ENCODE data around the gene IL13.
"Not testable (repeated sequence)": the region's sequence is repeated elsewhere in the genome, so short reads cannot be mapped to it uniquely, and the experiment has no call there.

IL13 gene

DNA sequence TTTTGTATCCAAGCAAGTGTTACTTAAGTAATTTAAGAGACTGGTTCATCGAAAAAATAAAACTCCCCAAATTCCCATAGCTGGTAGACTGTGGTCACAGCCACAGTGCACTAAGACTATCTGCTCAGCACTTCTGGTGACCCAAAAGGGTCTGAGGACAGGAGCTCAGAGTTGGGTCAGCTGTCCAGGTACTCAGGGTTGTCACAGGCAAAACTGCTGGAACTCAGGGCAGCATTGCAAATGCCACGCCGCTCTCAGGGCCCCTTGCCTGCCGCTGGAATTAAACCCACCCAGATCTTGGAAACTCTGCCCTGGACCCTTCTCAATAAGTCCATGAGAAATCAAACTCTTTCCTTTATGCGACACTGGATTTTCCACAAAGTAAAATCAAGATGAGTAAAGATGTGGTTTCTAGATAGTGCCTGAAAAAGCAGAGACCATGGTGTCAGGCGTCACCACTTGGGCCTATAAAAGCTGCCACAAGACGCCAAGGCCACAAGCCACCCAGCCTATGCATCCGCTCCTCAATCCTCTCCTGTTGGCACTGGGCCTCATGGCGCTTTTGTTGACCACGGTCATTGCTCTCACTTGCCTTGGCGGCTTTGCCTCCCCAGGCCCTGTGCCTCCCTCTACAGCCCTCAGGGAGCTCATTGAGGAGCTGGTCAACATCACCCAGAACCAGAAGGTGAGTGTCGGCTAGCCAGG is at the start of gene IL13:
TSS of gene IL13 (plus strand) at position 498 of the 705 bp plus-strand sequence. CDS start at position 512, 14 bp downstream.
- no peak for DNase-seq

DNA sequence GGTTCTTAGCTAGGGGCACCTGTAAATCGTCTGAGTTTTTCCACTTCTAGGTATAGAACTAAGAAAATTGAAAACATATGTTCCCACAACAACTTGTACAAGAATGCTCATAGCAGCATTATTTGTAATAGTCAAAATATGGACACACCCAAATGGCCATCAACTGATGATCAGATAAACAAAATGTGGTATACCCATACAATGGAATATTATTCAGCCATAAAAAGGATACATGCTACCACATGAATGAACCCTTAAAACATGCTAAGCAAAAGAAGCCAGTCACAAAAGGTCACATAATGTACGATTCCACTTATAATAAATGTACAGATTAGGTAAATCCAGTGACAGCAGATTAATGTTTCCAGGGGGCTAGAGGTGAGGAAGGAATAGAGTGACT is 46.0 kb upstream of the IL13 start:
- no peak for DNase-seq

DNA sequence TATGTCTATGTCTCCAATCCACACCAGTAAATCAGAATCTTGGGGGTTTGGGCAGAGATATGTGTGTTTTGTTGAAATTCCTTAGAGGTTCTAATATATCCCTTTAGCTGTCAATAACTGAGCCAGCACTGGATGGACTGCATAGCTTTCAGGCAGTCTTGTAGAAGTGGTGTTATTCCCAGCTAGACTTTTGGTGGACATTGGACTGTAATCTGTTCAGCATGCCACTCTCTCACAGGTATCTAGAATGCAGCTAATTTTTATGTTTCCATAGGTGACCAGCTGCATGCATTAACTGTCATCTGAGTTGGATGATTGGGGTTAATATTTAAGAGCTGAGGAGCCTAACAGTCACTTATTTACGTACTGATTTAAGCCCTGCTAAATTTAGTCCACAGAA is 45.1 kb upstream of the IL13 start:
- no peak for DNase-seq

DNA sequence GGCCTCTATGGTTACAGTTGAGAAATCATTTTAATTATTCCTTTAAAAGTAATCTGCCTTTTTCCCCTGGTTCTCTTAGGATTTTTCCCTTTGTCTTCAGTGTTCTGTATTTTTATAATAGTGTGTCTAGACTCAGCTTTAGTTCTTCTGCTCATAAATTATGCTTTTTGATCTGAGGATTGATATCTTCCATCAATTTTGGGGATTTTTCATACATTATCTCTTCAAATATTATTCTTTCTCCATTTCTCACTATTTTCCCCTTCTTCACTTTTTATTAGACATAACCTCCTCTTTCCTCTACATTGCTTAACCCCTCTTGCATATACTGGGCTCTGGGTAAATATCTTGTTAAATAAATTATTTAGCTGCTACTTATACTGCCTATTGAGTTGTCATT is 36.3 kb upstream of the IL13 start:
- no peak for DNase-seq

DNA sequence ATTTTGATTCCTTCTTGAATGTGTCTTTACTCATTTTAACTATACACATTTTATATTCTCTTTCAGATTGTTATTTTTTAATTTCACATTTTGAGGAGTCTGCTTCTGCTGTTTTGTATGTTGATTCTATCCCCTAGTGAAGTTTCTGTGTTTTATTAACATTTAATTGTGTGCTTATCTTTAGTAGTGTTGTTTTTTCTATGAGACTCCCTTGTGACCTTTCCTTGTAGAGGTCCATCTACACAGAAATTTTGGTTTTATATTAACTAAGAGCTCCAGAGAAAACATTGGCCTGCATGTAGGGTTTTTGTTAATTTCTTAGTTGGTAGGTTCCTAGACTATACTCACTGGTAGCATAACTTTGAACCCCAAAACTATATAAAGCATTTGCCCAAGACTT is 35.4 kb upstream of the IL13 start:
- no peak for DNase-seq

DNA sequence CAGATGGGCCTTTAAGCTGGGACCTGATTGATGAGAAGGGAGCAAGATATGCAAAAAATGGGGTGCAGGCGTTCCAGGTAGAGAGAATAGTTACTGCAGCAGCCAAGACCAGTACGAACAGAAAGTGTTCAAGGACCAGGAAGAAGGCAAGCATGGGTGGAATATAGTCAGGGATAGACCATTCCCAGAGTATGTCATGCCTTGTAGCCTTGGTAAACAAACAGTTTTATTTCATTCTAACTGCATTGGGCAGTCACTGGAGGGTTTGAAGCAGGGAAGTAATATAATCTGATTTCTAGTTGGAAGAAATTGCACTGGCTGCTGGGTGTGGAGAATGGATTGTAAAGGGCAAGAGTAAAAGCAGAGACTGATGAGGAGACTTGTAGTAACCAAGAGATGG is 30.5 kb upstream of the IL13 start:
- no peak for DNase-seq

DNA sequence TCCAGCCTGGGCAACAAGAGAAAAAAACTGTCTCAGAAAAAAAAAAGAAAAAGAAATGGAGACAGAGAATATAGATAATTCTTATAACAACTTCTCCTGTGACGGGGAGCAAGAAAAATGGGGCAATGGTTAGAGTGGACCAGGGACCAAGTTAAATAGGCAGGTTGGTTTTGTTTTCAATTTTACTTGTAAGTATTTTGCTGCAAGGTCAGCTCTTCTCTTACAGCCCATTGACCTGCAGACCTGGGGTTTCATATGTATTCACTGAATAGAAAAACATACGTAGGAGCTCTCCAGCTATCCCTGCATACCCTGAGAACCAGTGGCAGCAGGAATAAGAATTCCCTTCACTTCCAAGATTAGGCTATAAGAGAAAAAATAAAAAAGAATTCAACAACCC is 29.2 kb upstream of the IL13 start:
- DNase-seq, result no peak

DNA sequence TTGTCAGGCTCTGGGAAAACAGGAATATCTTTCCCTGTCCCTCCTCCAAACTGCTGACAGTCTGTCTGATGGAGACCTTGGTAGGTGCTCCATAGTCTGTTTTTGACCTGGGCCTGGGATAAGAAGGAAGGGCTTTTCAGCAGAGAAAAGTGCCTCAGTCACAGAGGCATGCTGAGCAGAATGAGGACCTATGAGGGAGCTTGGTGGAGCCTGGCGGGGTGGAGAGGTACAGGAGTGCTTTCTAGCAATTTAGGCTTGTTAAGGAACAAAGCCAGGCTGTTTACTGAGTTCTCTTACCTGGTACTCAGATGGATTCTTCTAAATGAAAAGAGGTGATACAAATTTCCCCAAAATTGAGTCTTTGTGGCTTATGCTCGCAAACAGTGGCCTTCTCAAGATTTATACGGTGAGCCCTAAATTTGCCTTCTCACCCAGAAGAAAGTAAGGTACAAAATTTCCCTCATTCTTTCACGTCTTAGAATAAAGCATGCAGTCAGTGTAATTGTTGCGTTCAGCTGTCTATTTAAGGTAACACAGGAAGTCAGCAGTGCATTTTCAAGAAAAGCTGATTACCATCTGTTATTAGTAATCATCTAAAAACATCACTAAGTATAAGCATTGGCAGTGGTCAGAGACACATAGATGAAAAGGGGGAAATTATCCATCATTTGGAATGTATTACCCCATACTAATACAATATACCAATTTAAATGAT is 28.6 kb upstream of the IL13 start:
- no peak for DNase-seq

DNA sequence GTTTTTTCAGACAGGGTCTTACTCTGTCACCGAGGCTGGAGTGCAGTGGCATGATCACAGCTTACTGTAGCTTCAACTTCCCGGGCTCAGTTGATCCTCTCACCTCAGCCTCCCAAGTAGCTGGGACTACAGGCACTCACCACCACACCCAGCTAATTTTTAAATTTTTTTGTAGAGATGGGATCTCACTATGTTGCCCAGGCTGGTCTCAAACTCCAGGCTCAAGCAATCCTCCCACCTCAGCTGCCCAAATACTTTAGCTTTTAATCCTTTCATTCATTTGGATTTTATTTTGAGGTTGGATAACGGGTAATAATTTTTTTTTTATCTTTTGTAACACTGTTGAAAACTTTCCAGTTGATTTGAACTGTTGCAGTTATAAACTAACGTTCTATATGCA is 24.4 kb upstream of the IL13 start:
- DNase-seq, result not testable (repeated sequence)

DNA sequence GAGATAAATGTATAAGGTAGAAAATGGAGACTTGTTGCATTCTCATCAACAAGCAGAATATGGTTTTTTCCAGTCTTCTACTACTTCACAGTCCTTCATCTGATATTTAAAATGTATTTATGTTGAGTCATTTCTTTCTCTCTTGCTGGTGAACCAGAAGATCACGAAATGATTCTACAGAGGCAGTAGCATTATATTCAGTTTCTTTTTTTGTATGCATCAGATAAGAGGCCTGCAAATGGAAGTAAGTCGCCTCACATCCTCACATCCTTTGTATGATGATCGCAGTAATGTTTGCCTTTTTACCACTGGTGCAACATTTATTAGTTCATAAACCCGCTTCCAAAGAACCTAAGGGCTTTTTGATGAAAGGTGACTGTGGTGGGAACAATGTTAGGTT is 22.1 kb upstream of the IL13 start:
- no peak for DNase-seq

DNA sequence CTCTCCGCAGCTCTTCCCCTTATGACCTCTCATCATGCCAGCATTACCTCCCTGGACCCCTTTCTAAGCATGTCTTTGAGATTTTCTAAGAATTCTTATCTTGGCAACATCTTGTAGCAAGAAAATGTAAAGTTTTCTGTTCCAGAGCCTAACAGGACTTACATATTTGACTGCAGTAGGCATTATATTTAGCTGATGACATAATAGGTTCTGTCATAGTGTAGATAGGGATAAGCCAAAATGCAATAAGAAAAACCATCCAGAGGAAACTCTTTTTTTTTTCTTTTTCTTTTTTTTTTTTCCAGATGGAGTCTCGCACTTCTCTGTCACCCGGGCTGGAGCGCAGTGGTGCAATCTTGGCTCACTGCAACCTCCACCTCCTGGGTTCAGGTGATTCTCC is 20.7 kb upstream of the IL13 start:
- DNase-seq, result no peak

DNA sequence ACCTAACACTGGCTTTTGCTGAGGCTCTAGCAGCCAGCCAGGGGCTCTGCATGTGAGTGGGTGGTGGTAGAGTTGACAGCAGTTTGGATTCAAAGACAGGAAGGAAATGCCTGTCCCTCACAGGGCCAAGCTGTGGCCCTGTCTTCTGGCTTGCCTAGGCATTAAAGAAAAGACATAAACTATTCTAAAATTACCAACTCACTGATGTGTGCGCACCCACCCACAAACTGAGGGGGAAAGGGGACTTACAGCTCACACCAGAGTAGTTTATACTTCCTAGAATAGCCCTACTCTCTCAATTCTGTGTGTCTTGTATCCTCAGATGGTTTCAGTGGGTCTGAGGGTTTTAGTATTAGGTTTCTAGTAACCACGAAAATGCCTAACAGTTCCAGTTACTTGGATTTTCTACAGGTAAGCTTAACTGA is 18.3 kb upstream of the IL13 start:
- DNase-seq, result no peak

DNA sequence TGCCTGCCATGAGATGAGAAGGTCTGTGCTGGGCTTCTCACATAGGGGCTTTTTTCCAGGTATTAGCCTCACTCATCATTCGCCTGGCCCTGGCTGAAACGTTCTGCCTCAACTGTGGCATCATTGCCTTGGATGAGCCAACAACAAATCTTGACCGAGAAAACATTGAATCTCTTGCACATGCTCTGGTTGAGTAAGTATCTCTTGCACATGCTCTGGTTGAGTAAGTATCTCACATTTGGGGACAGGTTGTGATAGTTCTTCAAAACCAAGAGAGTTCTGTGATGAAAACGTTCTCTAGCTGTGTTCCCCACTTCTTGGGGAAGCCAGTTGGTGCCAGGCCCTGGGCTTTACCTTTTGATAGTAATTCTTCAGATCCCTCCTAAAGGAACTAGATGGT is 17.4 kb upstream of the IL13 start:
- no peak for DNase-seq

DNA sequence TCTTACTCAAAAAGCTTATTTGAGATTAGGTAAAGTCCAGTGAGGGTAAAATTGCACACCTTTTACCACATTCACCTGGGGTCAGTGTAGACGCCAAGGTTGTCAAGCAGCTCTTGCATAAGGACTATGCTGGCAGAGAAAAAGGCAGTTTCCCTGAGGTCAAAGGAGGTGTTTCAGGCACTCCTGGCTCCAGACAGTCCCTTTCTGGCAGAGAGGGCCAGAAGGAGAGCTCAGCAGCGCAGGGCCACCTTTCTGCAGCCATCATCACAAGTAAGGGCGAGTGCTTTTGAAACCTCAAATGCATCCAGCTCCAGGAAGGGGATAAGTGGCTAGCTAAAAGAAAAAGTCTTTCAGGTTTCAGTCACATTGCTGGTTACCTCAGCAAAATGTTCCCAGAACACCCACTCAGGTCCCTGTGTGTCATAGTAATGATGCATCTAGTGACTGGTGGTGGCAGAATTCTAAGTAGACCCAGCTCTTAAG is 16.7 kb upstream of the IL13 start:
- no peak for DNase-seq

DNA sequence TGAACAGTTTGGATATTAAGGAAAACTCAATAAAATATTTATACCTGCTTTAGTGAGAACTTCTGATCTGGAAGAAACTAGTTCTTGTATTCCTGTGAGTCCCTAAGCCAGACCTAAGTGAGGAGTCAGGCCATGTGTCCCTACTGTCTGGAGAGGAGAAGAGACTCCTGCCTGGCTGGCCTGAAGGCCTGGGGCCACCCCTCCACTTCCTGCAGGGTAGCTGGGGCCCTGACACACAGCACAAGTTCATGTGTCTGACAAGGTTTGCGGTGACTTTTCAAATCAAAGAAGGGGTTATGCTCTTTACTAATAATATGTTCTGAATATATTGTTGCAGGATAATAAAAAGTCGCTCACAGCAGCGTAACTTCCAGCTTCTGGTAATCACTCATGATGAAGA is 16.1 kb upstream of the IL13 start:
- no peak for DNase-seq

DNA sequence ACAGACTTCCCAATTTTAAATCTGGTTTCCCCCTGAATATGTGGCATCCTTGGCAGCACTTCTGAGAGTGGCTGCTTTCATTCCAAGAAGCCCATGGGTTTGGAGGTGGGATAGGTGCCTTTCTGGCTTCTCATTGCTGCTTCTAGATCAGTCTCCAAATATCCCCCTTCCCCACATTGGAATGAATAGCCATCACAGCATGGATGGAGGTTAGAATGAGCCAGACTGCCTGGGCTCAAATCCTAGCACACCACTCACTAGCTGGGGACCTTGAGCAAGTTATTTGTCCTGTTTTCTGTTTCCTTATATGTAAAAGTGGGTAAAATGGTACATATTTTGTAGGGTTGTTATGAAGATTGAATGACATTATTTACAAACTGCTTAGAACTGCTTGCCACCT is 13.8 kb upstream of the IL13 start:
- no peak for DNase-seq

DNA sequence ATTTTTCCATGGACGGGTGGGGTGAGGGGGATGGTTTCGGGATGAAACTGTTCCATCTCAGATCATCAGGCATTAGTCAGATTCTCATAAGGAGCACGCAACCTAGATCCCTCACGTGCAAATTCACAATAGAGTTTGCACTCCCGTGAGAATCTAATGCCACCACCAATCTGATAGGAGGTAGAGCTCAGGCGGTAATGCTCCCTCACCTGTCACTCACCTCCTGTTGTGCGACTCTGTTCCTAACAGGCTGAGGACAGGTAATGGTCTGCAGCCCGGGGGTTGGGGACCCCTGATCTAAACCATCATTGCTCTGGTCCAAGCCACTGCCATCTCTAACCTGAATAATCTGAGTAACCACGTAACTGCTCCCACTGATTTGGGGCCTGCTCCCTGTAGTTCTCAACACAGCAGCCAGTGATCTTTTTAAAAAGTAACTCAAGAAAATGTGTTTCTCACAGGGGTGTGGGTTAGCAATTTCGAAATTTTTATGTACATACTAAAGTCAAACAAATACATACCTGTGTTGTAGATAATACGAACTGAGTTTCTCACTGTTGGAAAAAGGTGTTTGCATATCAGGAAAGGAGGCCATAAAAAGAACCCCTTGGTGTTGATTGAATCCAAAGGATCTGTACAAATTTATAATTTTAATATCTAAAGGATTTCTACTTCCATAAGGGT is 11.2 kb upstream of the IL13 start:
- DNase-seq, result no peak

DNA sequence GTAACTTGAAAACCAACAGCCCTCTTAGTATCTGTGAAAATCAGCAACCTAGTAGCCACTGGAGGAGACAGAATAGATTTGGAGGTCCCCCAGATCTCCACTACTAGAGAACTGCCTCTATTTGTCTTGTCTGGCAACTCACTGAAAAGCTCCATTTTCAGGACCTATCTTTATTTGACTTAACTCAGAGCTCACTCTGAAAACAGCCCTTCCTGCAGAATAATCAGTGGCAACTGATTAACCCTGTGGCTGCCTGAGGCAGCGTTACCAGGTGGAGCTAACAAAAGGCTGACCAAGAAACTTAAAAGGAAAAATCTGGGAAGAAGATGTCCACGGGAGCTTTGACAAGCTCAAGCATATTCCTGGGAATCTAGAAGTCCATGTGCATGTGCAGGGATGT is 10.5 kb upstream of the IL13 start:
- DNase-seq, result no peak

DNA sequence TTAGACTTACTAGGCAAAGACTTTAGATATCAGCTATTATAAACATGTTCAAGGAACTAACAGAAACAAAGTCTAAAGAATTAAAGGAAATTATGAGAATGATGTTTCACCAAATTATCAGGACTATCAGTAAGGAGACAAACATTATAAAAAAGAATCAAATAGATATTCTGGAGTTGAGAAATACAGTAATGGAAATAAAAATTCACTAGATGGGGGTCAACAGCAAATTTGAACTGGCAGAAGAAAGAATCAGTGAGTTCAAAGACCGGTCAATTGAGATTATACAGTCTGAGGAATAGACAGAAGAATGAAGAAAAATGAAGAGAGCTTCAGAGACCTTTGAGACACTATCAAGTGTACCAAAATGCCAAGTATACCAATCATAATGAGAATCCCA is 9.6 kb upstream of the IL13 start:
- DNase-seq, result no peak

DNA sequence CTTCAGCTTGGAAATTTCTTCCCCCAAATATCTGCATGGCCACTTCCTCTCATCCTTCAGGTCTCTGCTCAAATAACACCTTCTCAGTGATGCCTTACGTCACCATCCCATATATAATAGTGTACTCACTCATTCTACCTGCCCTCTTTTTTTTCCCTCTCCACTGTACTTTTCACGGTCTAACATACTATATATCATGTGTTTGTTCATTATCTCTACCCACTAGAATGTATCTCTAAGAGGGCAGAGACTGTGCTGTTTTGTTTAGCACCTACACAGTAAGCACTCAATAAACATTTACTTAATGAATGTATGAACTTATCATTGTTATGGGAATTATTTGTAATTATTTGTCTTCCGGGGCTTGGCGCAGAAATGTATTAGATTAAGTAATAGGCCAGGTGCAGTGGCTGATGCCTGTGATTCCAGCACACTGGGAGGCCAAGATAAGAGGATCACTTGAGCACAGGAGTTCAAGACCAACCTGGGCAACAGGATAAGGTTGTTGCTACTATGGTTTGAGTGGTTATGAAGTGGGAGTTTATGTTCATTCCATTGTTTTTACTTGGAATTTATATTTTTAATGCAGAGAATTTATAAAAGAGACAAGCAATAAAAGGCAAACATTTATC is 6.0 kb upstream of the IL13 start:
- no peak for DNase-seq

DNA sequence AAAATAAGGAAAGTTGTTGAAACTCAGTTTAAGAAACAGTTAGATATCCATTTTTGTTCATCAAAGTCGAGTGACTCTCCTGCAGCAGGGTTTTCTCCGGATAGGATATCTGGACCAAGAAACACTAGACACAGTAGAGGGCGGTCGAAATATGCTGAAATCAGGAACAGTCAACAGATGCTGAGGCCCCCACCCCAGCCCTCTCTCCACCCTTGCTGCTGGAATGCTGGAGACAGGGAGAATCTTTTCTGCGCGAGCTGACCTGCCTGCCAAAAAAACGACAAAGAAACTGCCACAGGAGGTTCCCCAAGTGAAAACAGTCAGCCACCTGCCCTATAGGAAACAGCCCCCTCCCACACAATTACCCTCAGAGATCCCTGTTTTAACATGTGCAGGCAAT is 4.3 kb upstream of the IL13 start:
- no peak for DNase-seq

DNA sequence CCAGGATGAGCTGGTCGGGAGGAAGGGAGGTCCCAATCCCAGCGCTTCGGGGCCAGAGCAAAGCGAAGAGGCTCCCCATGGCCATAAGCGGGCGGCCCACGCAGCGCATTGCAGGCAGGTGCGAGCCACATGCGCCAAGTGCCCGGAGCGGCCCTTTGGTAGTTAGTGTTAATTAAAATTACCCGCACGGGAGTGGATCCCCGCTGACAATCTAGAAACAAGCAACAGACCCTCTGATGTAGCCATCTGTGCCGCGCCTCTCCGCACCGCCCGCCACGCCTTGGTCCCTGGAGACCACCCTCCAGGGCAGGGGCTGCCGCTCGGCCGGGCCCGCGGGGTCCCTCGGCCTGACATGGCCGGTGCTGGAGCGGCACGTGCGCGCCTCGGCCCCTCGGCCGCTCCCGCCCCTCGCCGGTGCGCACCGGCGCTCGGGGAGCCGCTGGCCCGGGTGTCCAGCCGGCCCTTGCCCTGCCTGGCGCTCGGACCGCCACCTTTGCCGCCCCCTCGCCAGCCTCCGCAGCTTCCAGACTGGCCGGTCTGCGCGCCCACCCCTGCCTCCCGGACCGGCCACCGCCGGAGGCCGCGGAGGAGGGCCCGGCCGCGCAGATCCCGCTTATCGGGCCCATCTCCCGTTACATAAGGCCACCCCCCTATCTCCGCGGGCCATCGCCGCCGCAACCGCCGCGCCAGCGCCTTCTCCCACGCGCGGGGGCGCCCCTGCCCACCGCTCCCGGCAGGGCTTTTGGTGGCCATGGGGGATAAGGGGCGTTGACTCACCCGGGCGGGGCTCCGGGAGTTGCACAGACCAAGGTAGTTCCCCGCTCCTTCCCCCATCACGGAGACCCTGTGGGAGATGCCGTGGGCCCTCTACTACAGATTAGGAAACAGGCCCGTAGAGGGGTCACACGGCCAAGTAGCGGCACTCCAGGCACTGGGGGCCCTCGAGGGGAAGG is 1.9 kb upstream of the IL13 start:
- DNase-seq, result no peak

Measured in COR-L47 (cell line).